DMS114 treated with DMSO at 0.1 percent for 48 hours (cell line): Measurements from ENCODE around the gene ACAA1.
"Not testable (repeated sequence)": the region's sequence is repeated elsewhere in the genome, so short reads cannot be mapped to it uniquely, and the experiment has no call there.

Source experiments
- DNase-seq: peaks from one replicate; lab custom pipeline; 2025; ENCODE audit not compliant: unreplicated experiment; lab: John Stamatoyannopoulos, UW

Gene ACAA1

DNA sequence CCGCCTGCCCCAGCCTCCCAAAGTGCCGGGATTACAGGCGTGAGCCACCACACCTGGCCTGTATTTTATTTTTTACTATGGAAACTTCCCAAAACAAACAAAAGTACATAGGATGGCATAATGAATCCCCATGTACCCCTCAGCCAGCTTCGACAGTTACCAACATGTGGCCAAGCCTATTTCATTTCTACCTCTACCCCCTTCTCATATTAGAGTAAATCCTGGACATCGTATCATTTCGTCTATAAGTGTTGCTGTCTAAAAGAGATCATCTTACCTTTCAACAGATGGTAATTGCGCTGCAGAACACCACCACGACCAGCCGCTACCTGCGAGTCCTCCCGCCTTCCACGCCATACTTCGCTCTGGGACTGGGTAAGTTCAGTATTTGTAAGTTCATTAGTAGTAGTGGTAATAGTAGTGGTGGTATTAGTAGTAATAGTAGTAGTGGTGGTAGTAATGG is 53.0 kb downstream of the ACAA1 start:
- no peak for DNase-seq

DNA sequence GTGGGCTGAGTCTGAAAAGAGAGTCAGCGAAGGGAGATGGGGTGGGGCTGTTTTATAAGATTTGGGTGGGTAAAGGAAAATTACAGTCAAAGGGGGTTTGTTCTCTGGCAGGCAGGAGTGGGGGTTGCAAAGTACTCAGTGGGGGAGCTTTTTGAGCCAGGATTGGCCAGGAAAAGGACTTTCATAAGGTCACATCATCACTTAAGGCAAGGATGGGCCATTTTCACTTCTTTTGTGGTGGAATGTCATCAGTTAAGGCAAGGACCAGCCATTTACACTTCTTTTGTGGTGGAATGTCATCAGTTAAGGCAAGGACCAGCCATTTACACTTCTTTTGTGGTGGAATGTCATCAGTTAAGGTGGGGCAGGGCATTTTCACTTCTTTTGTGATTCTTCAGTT is 53.7 kb downstream of the ACAA1 start:
- not testable (repeated sequence) for DNase-seq

DNA sequence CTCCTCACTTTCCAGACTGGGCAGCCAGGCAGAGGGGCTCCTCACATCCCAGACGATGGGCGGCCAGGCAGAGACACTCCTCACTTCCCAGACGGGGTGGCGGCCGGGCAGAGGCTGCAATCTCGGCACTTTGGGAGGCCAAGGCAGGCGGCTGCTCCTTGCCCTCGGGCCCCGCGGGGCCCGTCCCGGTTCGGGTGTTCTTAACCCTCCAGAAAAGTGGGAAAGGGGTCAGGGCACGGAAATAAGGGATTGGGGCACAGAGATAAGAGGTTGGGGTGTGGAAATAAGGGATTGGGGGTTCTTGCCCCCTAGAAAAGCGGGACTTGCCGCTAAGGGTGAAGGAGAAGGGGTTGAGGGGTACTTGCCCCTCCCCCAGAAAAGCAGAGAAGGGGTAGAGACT is 54.6 kb downstream of the ACAA1 start:
- DNase-seq, result not testable (repeated sequence)

DNA sequence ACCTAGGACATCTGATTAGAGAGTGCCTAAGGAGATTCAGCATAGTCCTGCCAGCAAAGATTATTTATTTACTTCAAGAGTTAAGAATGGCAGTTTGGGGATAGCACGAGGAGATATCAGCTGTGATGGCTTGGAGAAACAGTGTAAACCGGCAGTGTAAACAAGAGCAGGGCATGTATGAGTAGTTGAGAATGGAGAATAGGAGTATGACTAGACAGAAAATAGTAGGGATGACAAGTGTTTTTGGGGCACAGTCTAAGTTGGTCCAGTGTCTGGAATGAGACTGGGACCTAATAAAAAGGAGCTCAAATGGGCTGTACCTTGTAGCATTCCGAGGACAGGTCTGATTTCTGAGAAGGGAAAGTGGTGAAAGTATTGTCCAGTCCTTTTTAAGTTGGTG is 59.9 kb downstream of the ACAA1 start:
- DNase-seq, result not testable (repeated sequence)
